GM13977 (cell line): ENCODE data around the gene PPP1R11.

Experiments used
- DNase-seq: peaks from one replicate; pipeline ENCODE4 v3.0.0; 2012; ENCODE audit warnings: low spot score
- in situ Hi-C: fragments of 300-500 bp; cut with MboI; formaldehyde crosslinking; loops from one replicate; pipeline ENCODE4 v1.12.0; 2022; ENCODE audit warnings: low sequenced_read_pairs, low pct_unique_long_range_greater_than_20kb, mixed read lengths, inconsistent platforms; ENCODE audit not compliant: unreplicated experiment
- TF ChIP-seq, protein P1 (sequence below): IDR thresholded peaks from 2 replicates; pipeline ENCODE4 v1.5.1; 2012; ENCODE audit warnings: mild to moderate bottlenecking, control low read depth; ENCODE audit not compliant: insufficient read depth; ENCODE audit errors: extremely low read depth, missing control alignments

PPP1R11 gene

DNA sequence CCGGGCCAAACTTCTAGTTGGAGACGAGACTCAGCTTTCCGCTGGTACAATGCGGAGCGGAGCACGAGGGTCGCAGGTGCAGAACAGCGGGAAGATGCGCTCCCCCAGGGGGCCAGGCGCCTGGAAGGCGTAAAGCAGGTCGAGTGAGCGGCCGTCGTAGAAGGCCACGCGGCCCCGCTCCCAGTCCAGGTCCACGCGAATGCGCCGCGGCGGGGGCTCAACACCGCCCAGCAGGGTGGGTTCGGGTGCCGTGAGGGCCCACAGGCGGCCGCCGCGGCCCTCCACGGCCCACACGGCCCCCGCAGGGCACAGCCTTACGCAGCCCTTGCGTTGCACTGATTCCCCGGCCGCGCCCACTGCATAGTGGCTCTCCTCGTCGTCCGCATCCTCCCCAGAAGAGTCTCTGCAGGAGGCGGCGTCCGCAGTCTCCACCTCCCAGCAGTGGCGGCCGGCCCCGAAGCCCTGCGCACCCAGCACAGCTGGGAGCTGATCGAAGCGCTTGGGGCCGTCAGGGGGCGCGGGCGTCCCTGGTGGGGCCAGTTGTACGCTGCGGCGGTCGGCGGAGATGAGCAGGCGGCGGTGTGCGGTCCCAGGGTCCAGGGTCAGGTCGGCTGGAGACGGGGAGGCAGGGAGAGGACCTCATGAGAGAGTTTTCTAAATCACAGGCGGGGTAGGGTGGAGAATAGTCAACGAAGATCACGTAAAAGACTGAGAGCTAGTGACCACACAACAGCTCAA lies 4.3 kb downstream of the PPP1R11 start:
- TF ChIP-seq, protein P1, sequence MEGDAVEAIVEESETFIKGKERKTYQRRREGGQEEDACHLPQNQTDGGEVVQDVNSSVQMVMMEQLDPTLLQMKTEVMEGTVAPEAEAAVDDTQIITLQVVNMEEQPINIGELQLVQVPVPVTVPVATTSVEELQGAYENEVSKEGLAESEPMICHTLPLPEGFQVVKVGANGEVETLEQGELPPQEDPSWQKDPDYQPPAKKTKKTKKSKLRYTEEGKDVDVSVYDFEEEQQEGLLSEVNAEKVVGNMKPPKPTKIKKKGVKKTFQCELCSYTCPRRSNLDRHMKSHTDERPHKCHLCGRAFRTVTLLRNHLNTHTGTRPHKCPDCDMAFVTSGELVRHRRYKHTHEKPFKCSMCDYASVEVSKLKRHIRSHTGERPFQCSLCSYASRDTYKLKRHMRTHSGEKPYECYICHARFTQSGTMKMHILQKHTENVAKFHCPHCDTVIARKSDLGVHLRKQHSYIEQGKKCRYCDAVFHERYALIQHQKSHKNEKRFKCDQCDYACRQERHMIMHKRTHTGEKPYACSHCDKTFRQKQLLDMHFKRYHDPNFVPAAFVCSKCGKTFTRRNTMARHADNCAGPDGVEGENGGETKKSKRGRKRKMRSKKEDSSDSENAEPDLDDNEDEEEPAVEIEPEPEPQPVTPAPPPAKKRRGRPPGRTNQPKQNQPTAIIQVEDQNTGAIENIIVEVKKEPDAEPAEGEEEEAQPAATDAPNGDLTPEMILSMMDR = no peak
- DNase-seq = no peak
- in situ Hi-C loops = no loop called here

DNA sequence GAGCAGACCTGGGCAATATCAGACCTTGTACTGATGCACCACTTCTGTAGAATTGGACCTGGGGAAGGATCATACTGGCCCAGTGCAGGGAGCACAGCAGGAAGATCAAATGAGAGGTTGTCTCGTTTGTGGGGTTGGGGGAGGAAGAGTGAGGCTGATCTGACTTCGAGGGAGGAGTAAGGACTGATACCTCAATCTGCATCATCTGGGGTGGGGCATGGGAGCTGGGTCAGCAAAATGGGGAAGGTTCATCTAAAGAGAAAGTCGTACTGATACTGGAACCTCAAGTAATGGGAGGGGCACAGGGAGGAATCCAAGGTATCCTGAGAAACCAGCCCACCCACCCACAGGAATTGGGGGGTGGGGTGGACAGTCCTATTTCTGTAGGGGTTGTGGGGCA lies 4.9 kb downstream of the PPP1R11 start:
- in situ Hi-C loops = no loop called here
- TF ChIP-seq, protein P1 = no peak

DNA sequence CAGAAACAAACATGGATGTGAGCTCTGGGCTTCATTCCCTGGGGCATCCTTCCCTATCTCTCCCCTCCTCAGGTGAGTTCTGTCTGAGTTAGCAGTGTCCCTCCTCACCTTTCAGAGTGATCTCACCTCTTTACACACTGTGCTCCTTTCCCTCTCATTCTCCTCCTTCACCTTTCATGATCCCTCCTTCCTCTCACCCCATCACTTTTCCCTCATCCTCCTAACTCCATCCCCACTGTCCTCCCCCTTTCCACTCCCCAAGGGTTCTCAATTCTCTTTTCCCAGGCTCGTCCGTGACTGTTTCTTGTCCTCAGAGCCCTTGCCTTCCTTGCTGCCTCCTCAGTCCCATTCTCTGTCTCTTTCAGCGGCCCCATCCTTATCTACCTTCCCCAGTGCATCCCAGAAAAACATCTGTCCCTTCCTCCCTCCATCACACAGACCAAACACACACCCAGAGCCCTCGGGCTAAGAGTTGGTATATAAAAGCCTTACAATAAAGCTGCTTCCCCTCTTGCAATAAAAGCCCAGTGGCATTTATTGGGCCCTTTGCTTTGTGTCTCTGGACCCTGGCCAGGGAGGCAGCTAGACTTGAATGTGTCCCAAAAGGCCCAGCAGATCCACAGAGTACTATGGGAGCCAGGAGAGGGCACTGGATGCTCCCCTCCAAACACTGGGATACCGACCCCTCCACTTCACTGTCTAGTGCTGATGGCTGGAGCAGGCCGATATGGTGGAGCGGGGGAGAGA lies 6.7 kb downstream of the PPP1R11 start:
- in situ Hi-C loops = no loop called here
- DNase-seq = no peak
- TF ChIP-seq, protein P1 = no peak

More for the DNA sequence above, 4.9 kb downstream of the PPP1R11 start:
- DNase-seq = no peak

DNA sequence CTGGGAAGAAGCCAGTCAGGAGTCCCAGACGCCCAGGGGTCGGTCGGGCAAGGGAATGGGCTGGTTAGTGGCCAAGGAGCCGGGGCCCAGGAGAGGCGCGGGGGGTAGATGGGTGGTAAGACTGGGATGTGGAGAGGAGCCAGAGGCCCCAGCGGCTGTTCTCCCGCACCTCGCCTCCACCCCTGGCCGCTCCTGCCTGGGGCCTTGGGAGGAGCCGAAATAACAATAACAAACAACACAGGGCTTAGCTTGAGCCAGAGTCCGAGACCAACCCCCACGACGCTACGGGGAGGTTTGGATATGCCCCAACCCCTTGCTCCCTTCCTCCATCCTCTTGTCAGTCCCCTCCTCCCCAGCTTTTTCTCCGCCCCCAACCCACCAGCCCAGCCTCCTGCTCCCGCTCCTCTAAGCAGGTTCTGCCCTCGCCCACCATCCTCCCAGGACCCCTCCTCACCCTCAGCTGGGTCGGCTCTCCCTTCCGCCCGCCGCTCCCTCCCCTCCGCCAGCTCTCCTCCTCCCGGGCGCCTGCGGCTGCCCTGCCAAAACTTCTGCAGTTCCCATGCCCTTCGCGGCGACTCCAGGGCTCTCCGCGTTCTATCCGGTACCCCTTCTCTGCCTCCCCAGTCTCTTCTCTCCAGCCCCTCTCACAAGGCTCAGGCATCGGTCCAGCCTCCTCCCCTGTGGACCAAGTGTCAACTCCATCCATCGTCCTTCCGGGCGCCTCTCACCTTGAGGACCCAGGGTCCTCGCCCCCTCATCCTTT lies 7.5 kb downstream of the PPP1R11 start:
- in situ Hi-C loops = no loop called here
- no peak for DNase-seq
- TF ChIP-seq, protein P1 = no peak

DNA sequence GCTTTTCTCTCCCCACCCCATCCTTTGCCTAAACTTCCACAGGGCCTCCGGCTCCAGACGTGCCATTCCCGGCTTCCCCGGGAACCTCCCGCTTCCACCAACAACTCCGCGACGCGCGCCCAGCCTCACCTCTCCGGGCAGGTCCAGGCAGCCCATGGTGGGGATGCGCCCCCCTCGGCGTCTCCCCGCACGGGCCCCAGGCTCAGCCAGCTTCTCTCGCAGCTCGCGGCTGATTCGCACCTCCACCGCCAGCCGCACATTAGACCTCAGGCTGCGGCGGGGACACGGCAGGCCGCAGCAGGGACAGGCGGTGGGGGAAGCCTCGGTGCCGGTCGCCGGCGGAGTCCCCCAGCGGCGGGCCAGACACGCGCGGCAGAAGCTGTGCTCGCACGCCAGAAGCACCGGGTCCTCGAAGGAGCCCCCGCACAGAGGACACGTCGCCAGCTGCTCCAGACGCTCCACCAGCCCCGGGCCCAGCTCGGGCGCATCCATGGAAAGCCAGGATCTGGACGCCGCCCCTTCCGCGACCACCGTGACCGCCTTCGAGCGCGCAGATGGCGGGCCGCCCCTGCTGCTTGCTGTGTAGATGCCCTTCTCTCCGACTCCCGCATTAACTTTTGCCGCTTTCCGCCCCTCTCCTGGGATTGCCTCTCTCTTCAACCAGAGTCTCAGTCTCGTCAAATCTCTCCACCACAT lies 8.2 kb downstream of the PPP1R11 start, which contains the start of gene RNF39:
Gene RNF39, minus strand, starts transcription at position 676 of the 696 bp plus-strand sequence. Its CDS starts 184 bp downstream, at position 492.
- no peak for DNase-seq
- TF ChIP-seq, protein P1 = no peak
- in situ Hi-C loops = no loop called here
